K562 (cell line): ENCODE measurements around the gene MYRFL. TPM values are rescaled to one million over a fixed set of nuclear protein-coding genes. Genes with fewer than 3 reads are reported as not detected.

Experiments
- ATAC-seq: fragments of 200-7000 bp; cut with Tn5 transposase; 3 replicates; pipeline ENCODE4 v1.9.1; 2020; ENCODE audit warnings: moderate library complexity
- BruUV-seq: library from RNA; stranded (reverse); fragments of 400-500 nt; replicated peaks from 2 replicates; lab custom pipeline; 2021; lab: Mats Ljungman, UMichigan
- CTCF ChIA-PET: fragments of 300-600 bp; formaldehyde crosslinking; extraction: SDS; loops from one replicate; lab custom pipeline; 2021; ENCODE audit warnings: low intra/inter-chr PET ratio; lab: Yijun Ruan, JAX
- POLR2A ChIA-PET: fragments of 300-600, 350-650 bp; sonication (Branson Sonifier 250); formaldehyde crosslinking; extraction: SDS; loops from one replicate; lab custom pipeline; 2021; ENCODE audit warnings: antibody characterized with exemption, inconsistent platforms; lab: Yijun Ruan, JAX
- DNase-seq, 4 experiments: peaks; one replicate each; pipeline versions ENCODE4 v3.0.0 to v3.0.0-alpha.2; 2011 to 2018; ENCODE audit warnings: low spot score in 3 of 4, mixed read lengths in 3 of 4; ENCODE audit errors: extremely low read depth in 1 of 4
- FAIRE-seq: peaks from 2 replicates; lab custom pipeline; 2011; peaks lifted over from hg19 to GRCh38; lab: Jason Lieb, UNC
- H2AFZ ChIP-seq: 2 replicates; pipeline ENCODE4 v1.6.0; 2011; ENCODE audit warnings: low read depth, low read length, control low read depth, inconsistent platforms
- H3K27ac ChIP-seq: fragments of 200-600 bp; 3 replicates; pipeline ENCODE4 v1.8.0; 2011; ENCODE audit warnings: low read depth, mild to moderate bottlenecking, control low read depth, inconsistent platforms, low read length, moderate library complexity, mixed read lengths; ENCODE audit errors: extremely low read depth
- H3K27me3 ChIP-seq, 2 experiments: fragments of 300-600 bp in 1 of 2; 2 replicates in 1 of 2; 3 replicates in 1 of 2; pipeline versions ENCODE4 v1.6.0 to v1.8.0; 2011; ENCODE audit warnings: inconsistent platforms in 2 of 2, low read length in 2 of 2, mild to moderate bottlenecking in 1 of 2, mixed read lengths in 1 of 2, moderate library complexity in 1 of 2; ENCODE audit not compliant: control insufficient read depth in 2 of 2, insufficient read depth in 2 of 2
- H3K36me3 ChIP-seq: fragments of 300-600 bp; 3 replicates; pipeline ENCODE4 v1.8.0; 2011; ENCODE audit warnings: mild to moderate bottlenecking, low read length, inconsistent platforms; ENCODE audit not compliant: control insufficient read depth, insufficient read depth
- H3K4me1 ChIP-seq, 2 experiments: fragments of 200-600 bp in 1 of 2; replicated peaks in 1 of 2; 2 replicates in 1 of 2; 3 replicates in 1 of 2; pipeline versions ENCODE4 v1.5.1 to v1.8.0; 2011; ENCODE audit warnings: inconsistent platforms in 2 of 2, low read length in 2 of 2, mild to moderate bottlenecking in 1 of 2, mixed read lengths in 1 of 2, moderate library complexity in 1 of 2; ENCODE audit not compliant: control insufficient read depth in 2 of 2, insufficient read depth in 2 of 2
- H3K4me2 ChIP-seq: 2 replicates; pipeline ENCODE4 v1.6.1; 2011; ENCODE audit warnings: low read length, control low read depth, inconsistent platforms, mixed read lengths; ENCODE audit not compliant: insufficient read depth
- H3K4me3 ChIP-seq: fragments of 200-600 bp; sonication (generic), shearing (Covaris generic); 2 replicates; pipeline ENCODE4 v1.5.1; 2016; ENCODE audit warnings: control low read depth, inconsistent platforms
- H3K79me2 ChIP-seq: fragments of 200-600 bp; 3 replicates; pipeline ENCODE4 v1.8.0; 2011; ENCODE audit warnings: low read length, inconsistent platforms; ENCODE audit not compliant: control insufficient read depth, insufficient read depth
- H3K9ac ChIP-seq, 2 experiments: 2 replicates each; pipeline versions ENCODE4 v1.6.0 to v1.6.1; 2011; ENCODE audit warnings: low read depth in 2 of 2, low read length in 2 of 2, control low read depth in 1 of 2, inconsistent platforms in 1 of 2, mild to moderate bottlenecking in 1 of 2, mixed read lengths in 1 of 2; ENCODE audit not compliant: insufficient read depth in 1 of 2
- H3K9me1 ChIP-seq: one replicate; pipeline ENCODE4 v1.6.0; 2011; ENCODE audit warnings: inconsistent platforms, mild to moderate bottlenecking, low read length, moderate library complexity; ENCODE audit not compliant: control insufficient read depth, insufficient read depth
- H3K9me3 ChIP-seq: replicated peaks from 2 replicates; pipeline ENCODE4 v1.5.1; 2011; ENCODE audit warnings: low read depth, low read length, inconsistent platforms; ENCODE audit not compliant: control insufficient read depth, insufficient read depth
- H4K20me1 ChIP-seq: replicated peaks from 2 replicates; pipeline ENCODE4 v1.6.1; 2011; ENCODE audit warnings: low read length, inconsistent platforms, mixed read lengths; ENCODE audit not compliant: control insufficient read depth, insufficient read depth
- AFF4 ChIP-seq: sonication (generic); formaldehyde crosslinking; IDR thresholded peaks from 2 replicates; pipeline ENCODE4 v1.8.0; 2023; ENCODE audit warnings: mild to moderate bottlenecking, missing genetic modification reagents
- ETS2 ChIP-seq: IDR thresholded peaks from 2 replicates; pipeline ENCODE4 v1.6.1; 2016; ENCODE audit warnings: borderline replicate concordance, missing genetic modification characterization, mild to moderate bottlenecking, moderate library complexity, missing compliant biosample characterization; ENCODE audit not compliant: poor library complexity, severe bottlenecking
- HIVEP1 ChIP-seq: fragments of 250-450 bp; sonication (Bioruptor Pico); IDR thresholded peaks from 2 replicates; pipeline ENCODE4 v1.4.0; 2020; ENCODE audit warnings: mild to moderate bottlenecking
- RBM15 ChIP-seq: fragments of 200-400 bp; formaldehyde crosslinking; IDR thresholded peaks from 2 replicates; pipeline ENCODE4 v1.6.1; 2018; ENCODE audit warnings: mild to moderate bottlenecking, low read length, moderate library complexity; ENCODE audit not compliant: insufficient read depth
- ZNF263 ChIP-seq: sonication (generic); formaldehyde crosslinking; IDR thresholded peaks from 2 replicates; pipeline ENCODE4 v1.8.0; 2022; ENCODE audit warnings: mild to moderate bottlenecking, missing genetic modification reagents, borderline replicate concordance
- WGBS: fragments of 100-300 bp; shearing (Covaris generic); methylation state at CpG from one replicate; pipeline ENCODE4 v1.1.6; 2016; ENCODE audit warnings: low coverage, mixed read lengths; ENCODE audit not compliant: insufficient coverage; ENCODE audit errors: missing lambda C conversion rate; 5-methylcytosine and 5-hydroxymethylcytosine counted together
- in situ Hi-C: fragments of 300-500 bp; cut with MboI; formaldehyde crosslinking; loops from 4 replicates; pipeline ENCODE4 v1.15.0; 2018; ENCODE audit warnings: inconsistent platforms, mixed read lengths
- intact Hi-C: fragments of 100-400 bp; cut with micrococcal nuclease; formaldehyde crosslinking; loops from 2 replicates; pipeline ENCODE4 v1.14.2; 2022
- polyA plus RNA-seq, 8 experiments: library from polyadenylated mRNA; depleted of rRNA in 4 of 8; stranded (reverse) in 5 of 8; unstranded in 3 of 8; fragments of >200 nt; fragmentation: Nextera tagmentation in 2 of 8; fragmentation: Illumina TruSeq in 1 of 8; extraction: Ambion mirVana in 2 of 8; extraction: Trizol in 1 of 8; gene quantifications; 2 replicates each; pipeline versions ENCODE4 v1.2.1 to v1.2.3, GENCODE V29; 2011 to 2014; ENCODE audit warnings: inconsistent platforms in 1 of 8, missing spikeins in 1 of 8
- total RNA-seq, 7 experiments: library from RNA; depleted of rRNA in 6 of 7; stranded (reverse); fragments of >200 nt in 6 of 7; fragmentation: Illumina TruSeq in 2 of 7; extraction: Trizol in 2 of 7; gene quantifications; 2 replicates each; pipeline versions ENCODE4 v1.2.1 to v1.2.3, GENCODE V29; 2011 to 2021; ENCODE audit warnings: low replicate concordance in 1 of 7
- TF ChIP-seq, protein P1 (sequence below): sonication (generic); formaldehyde crosslinking; IDR thresholded peaks from 2 replicates; pipeline ENCODE4 v1.8.0; 2022; ENCODE audit warnings: missing genetic modification reagents, mild to moderate bottlenecking, moderate library complexity, borderline replicate concordance
- TF ChIP-seq, protein P2 (sequence below): fragments of 450-650 bp; IDR thresholded peaks from 2 replicates; pipeline ENCODE4 v1.6.1; 2014; ENCODE audit warnings: low read depth, mild to moderate bottlenecking, moderate library complexity, borderline replicate concordance

MYRFL gene
- total and polyA plus RNA-seq, 9 of the 15 experiments (the other 6 are each of a cell fraction or from before 2014, with no cell fraction given), result not detected

DNA sequence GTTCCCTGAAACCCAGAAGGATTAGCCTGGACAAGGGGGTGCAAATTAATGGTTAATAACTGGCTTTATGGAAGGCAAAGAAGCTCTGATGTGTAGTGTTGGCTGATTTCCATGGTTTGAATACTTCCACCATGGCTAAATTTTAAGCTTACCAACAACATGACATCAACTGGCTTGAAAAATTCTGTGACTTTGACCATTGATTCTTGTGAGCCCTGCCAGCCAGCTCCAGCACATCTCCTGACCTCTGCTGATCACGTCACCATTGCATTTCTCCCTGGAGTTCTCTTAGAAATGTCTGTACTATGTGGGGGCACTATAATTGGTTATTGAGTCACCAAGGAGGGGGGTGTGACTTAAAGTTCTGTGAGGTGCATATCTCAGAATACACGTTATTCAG is 171.2 kb downstream of the MYRFL start:
- CTCF ChIA-PET, result no interaction called here
- intact Hi-C loops, result no loop called here
- TF ChIP-seq ZNF263 (CRISPR knock-in tag) (no peak), AFF4 (CRISPR knock-in tag) (no peak), RBM15 (no peak), HIVEP1 (CRISPR knock-in tag) (no peak), ETS2 (no peak)
- TF ChIP-seq, protein P1, sequence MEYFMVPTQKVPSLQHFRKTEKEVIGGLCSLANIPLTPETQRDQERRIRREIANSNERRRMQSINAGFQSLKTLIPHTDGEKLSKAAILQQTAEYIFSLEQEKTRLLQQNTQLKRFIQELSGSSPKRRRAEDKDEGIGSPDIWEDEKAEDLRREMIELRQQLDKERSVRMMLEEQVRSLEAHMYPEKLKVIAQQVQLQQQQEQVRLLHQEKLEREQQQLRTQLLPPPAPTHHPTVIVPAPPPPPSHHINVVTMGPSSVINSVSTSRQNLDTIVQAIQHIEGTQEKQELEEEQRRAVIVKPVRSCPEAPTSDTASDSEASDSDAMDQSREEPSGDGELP (CRISPR knock-in tag), result no peak
- TF ChIP-seq, protein P2, sequence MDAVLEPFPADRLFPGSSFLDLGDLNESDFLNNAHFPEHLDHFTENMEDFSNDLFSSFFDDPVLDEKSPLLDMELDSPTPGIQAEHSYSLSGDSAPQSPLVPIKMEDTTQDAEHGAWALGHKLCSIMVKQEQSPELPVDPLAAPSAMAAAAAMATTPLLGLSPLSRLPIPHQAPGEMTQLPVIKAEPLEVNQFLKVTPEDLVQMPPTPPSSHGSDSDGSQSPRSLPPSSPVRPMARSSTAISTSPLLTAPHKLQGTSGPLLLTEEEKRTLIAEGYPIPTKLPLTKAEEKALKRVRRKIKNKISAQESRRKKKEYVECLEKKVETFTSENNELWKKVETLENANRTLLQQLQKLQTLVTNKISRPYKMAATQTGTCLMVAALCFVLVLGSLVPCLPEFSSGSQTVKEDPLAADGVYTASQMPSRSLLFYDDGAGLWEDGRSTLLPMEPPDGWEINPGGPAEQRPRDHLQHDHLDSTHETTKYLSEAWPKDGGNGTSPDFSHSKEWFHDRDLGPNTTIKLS, result no peak

More for the DNA sequence above, 171.2 kb downstream of the MYRFL start:
- no peak overlapping the region for H3K27ac ChIP-seq
- in situ Hi-C loops, result no loop called here
- no peaks in the 10 kb centered on the region for H3K9me3 ChIP-seq
- no peaks in the 10 kb centered on the region for H3K4me1 ChIP-seq
- WGBS, result 8% methylated on average over 2 of the region's 2 CpGs
- no peak for ATAC-seq
- no peaks in the 10 kb centered on the region for H3K36me3 ChIP-seq
- H3K4me2 ChIP-seq, result no peak overlapping the region
- no peaks in the 10 kb centered on the region for H4K20me1 ChIP-seq
- no peak overlapping the region for H2AFZ ChIP-seq
- no peak for FAIRE-seq
- no peaks in the 10 kb centered on the region for H3K79me2 ChIP-seq
- 0 out of 5 replicates have a peak, but pooled peaks cover 0 to 5% of the 10 kb centered on the region in 2 experiments for H3K27me3 ChIP-seq
- no peak for DNase-seq
- no peaks in the 10 kb centered on the region for H3K9me1 ChIP-seq
- BruUV-seq, result no TSS peak
- no peak overlapping the region for H3K4me3 ChIP-seq
- POLR2A ChIA-PET, result no interaction called here
- H3K9ac ChIP-seq, result no peak overlapping the region
